H1 (cell line): Measurements from ENCODE around the gene HSD11B1L.

Experiments
- CBX5 ChIP-seq: fragments of 300-800, 300-1000 bp; sonication (generic); IDR thresholded peaks from 2 replicates; pipeline ENCODE4 v1.7.1; 2016; ENCODE audit warnings: antibody characterized with exemption, low read length, low read depth
- CTCF ChIP-seq, 3 experiments: IDR thresholded peaks; 1 replicate in 2 of 3; 2 replicates in 1 of 3; pipeline versions ENCODE4 v1.5.1 to v1.6.1; 2011; ENCODE audit warnings: low read length in 3 of 3, mild to moderate bottlenecking in 3 of 3, inconsistent platforms in 2 of 3, low read depth in 1 of 3, moderate library complexity in 1 of 3; ENCODE audit not compliant: insufficient read depth in 1 of 3; ENCODE audit errors: control extremely low read depth in 1 of 3
- EZH2 ChIP-seq: fragments of 200-600 bp; sonication (generic); IDR thresholded peaks from 2 replicates; pipeline ENCODE4 v1.7.1; 2012; ENCODE audit warnings: low read depth, mild to moderate bottlenecking, moderate library complexity, low read length, inconsistent platforms; ENCODE audit not compliant: severe bottlenecking
- RAD21 ChIP-seq, 2 experiments: IDR thresholded peaks in 1 of 2; conservative IDR thresholded peaks in 1 of 2; 2 replicates each; pipeline ENCODE4 v1.6.1; 2011; ENCODE audit warnings: low read depth in 2 of 2, low read length in 2 of 2, improper control_type of control experiment in 1 of 2, inconsistent platforms in 1 of 2, mild to moderate bottlenecking in 1 of 2, moderate library complexity in 1 of 2
- SIX5 ChIP-seq: IDR thresholded peaks from 2 replicates; pipeline ENCODE4 v1.6.1; 2011; ENCODE audit warnings: mild to moderate bottlenecking, low read depth, low read length
- ZNF274 ChIP-seq: IDR thresholded peaks from 2 replicates; pipeline ENCODE4 v1.7.0; 2012; ENCODE audit warnings: low read length, borderline replicate concordance; ENCODE audit errors: extremely low read depth

- TF ChIP-seq CBX5 (no peak), EZH2 (no peak), SIX5 (no peak), RAD21 (IDR thresholded peaks at IDR 0.05 in 1 of 2, conservative IDR thresholded peaks at IDR 0.05 in 1 of 2; ENCODE audit: low read depth in 2 of 2, low read length in 2 of 2) (no peak), ZNF274 (no peak), CTCF (IDR thresholded peaks at IDR 0.05; ENCODE audit: control extremely low read depth in 1 of 3, insufficient read depth in 1 of 3, low read depth in 1 of 3, low read length in 3 of 3) (no peak)
Measured at GRCh38 chr19:5669212-5669611, 11.6 kb upstream of the HSD11B1L start.
